ENCODE measurements around the gene FAM3D.

Gene FAM3D

GRCh38 chr3:58586776-58587192 is 79.8 kb downstream of the FAM3D start:
- no peaks in the 10 kb centered on the region for H3K9me3 ChIP-seq (ENCODE audit: control insufficient read depth, low read length)
- H3K27me3 ChIP-seq (replicated peaks; ENCODE audit: control insufficient read depth, insufficient read depth, low read length, poor library complexity, severe bottlenecking) = peaks cover 20% of the 10 kb centered on the region
- peaks cover 6% of the 10 kb centered on the region for H3K4me1 ChIP-seq (ENCODE audit: control insufficient read depth, insufficient read depth, low read length, poor library complexity, severe bottlenecking)
- H3K36me3 ChIP-seq (ENCODE audit: control insufficient read depth, insufficient read depth, low read length) = no peaks in the 10 kb centered on the region
- H3K27ac ChIP-seq (ENCODE audit: insufficient read depth, low read length, poor library complexity, severe bottlenecking) = no peak overlapping the region
- no peak overlapping the region for H3K4me3 ChIP-seq (ENCODE audit: insufficient read depth, low read depth, low read length, poor library complexity, severe bottlenecking)
- DNase-seq = no peak

- no peaks in the 10 kb centered on the region for H3K9me3 ChIP-seq (ENCODE audit: control insufficient read depth, low read length)
- peak overlapping the region; percentile 67 for H3K4me3 ChIP-seq (ENCODE audit: insufficient read depth, low read depth, low read length, poor library complexity, severe bottlenecking)
- peaks cover 20% of the 10 kb centered on the region for H3K27me3 ChIP-seq (replicated peaks; ENCODE audit: control insufficient read depth, insufficient read depth, low read length, poor library complexity, severe bottlenecking)
- no peak for DNase-seq
- H3K36me3 ChIP-seq (ENCODE audit: control insufficient read depth, insufficient read depth, low read length) = no peaks in the 10 kb centered on the region
- H3K27ac ChIP-seq (ENCODE audit: insufficient read depth, low read length, poor library complexity, severe bottlenecking) = no peak overlapping the region
- H3K4me1 ChIP-seq (ENCODE audit: control insufficient read depth, insufficient read depth, low read length, poor library complexity, severe bottlenecking) = peaks cover 6% of the 10 kb centered on the region
Measured at GRCh38 chr3:58585994-58586393, 80.6 kb downstream of the FAM3D start.

- Histone ChIP-seq H3K4me3 (ENCODE audit: insufficient read depth, low read depth, low read length, poor library complexity, severe bottlenecking) (peak overlapping the region; percentile 67), H3K4me1 (ENCODE audit: control insufficient read depth, insufficient read depth, low read length, poor library complexity, severe bottlenecking) (peaks cover 6% of the 10 kb centered on the region), H3K9me3 (ENCODE audit: control insufficient read depth, low read length) (no peaks in the 10 kb centered on the region), H3K27ac (ENCODE audit: insufficient read depth, low read length, poor library complexity, severe bottlenecking) (no peak overlapping the region), H3K36me3 (ENCODE audit: control insufficient read depth, insufficient read depth, low read length) (no peaks in the 10 kb centered on the region), H3K27me3 (replicated peaks; ENCODE audit: control insufficient read depth, insufficient read depth, low read length, poor library complexity, severe bottlenecking) (peaks cover 20% of the 10 kb centered on the region)
- peak in 1 of 3 donors; percentile 12 for DNase-seq
Measured at GRCh38 chr3:58585005-58585786, 81.4 kb downstream of the FAM3D start.

GRCh38 chr3:58584690-58585004 is 81.9 kb downstream of the FAM3D start:
- no peak overlapping the region for H3K27ac ChIP-seq (ENCODE audit: insufficient read depth, low read length, poor library complexity, severe bottlenecking)
- H3K27me3 ChIP-seq (replicated peaks; ENCODE audit: control insufficient read depth, insufficient read depth, low read length, poor library complexity, severe bottlenecking) = peaks cover 20% of the 10 kb centered on the region
- H3K36me3 ChIP-seq (ENCODE audit: control insufficient read depth, insufficient read depth, low read length) = no peaks in the 10 kb centered on the region
- H3K4me3 ChIP-seq (ENCODE audit: insufficient read depth, low read depth, low read length, poor library complexity, severe bottlenecking) = peak overlapping the region; percentile 67
- no peak for DNase-seq
- no peaks in the 10 kb centered on the region for H3K9me3 ChIP-seq (ENCODE audit: control insufficient read depth, low read length)
- H3K4me1 ChIP-seq (ENCODE audit: control insufficient read depth, insufficient read depth, low read length, poor library complexity, severe bottlenecking) = peaks cover 6% of the 10 kb centered on the region

All from effector memory CD4-positive, alpha-beta T cell (primary cell).